ENCODE data around the gene TUT4.

The TUT4 gene

GRCh38 chr1:52404116-52404974 lies 148.5 kb downstream of the TUT4 start, which contains the start of the genes ORC1 and PRPF38A:
Gene ORC1 (minus strand): TSS chr1:52404423. CDS start chr1:52402223, 2,200 bp downstream.
Gene PRPF38A (plus strand): TSS chr1:52404602. CDS start chr1:52404750, 148 bp downstream.
- H3K9me3 ChIP-seq (replicated peaks in 1 of 2; ENCODE audit: control insufficient read depth in 2 of 2, insufficient read depth in 1 of 2, low read depth in 1 of 2, low read length in 2 of 2): peaks cover 0 to 2% of the 10 kb centered on the region in 2 donors
- peaks cover 1 to 8% of the 10 kb centered on the region in 2 donors for H3K4me1 ChIP-seq (ENCODE audit: control insufficient read depth in 2 of 2, insufficient read depth in 1 of 2, low read depth in 1 of 2, low read length in 2 of 2)
- peak within 1 kb of the TSS; percentile 90 for H2AFZ ChIP-seq (ENCODE audit: low read length)
- peak within 1 kb of the TSS; percentile 8 for H3K23ac ChIP-seq (ENCODE audit: low read depth, low read length, poor library complexity)
- no peaks in the 10 kb centered on the region for H3K27me3 ChIP-seq (ENCODE audit: control insufficient read depth in 3 of 3, insufficient read depth in 3 of 3, low read depth in 1 of 3, low read length in 3 of 3)
- peaks cover 27 to 71% of the 10 kb centered on the region in 2 donors for H3K36me3 ChIP-seq (replicated peaks in 1 of 2; ENCODE audit: control insufficient read depth in 2 of 2, insufficient read depth in 2 of 2, low read length in 2 of 2)
- no peak within 1 kb of the TSS for H2BK5ac ChIP-seq (ENCODE audit: low read length)
- H4K91ac ChIP-seq (ENCODE audit: low read depth, low read length, poor library complexity): no peak within 1 kb of the TSS
- H3K4ac ChIP-seq (ENCODE audit: low read length): no peak within 1 kb of the TSS
- H4K8ac ChIP-seq (ENCODE audit: low read depth, low read length): no peak within 1 kb of the TSS
- no peak within 1 kb of the TSS for H2BK12ac ChIP-seq (ENCODE audit: low read length)
- H3K9ac ChIP-seq (ENCODE audit: low read depth, low read length, poor library complexity): peak within 1 kb of the TSS; percentile 81
- H3K27ac ChIP-seq (replicated peaks; ENCODE audit: low read length): peak within 1 kb of the TSS; percentile 68
- H2BK15ac ChIP-seq (ENCODE audit: low read length): no peak within 1 kb of the TSS
- peak within 1 kb of the TSS; percentile 22 for H3K14ac ChIP-seq (ENCODE audit: low read length)
- H3K4me2 ChIP-seq (ENCODE audit: insufficient read depth, low read length, poor library complexity, severe bottlenecking): peak within 1 kb of the TSS; percentile 65
- WGBS, 2 donors (ENCODE audit: extremely low coverage in 2 of 2, insufficient read length in 2 of 2, insufficient replicate concordance in 1 of 2): no CpG with 5 or more reads among the region's 57 CpGs
- H2BK120ac ChIP-seq (ENCODE audit: low read depth, low read length): no peak within 1 kb of the TSS
- H3K4me3 ChIP-seq (ENCODE audit: low read length in 2 of 2): peak within 1 kb of the TSS; percentile 83 to 87
- peak; percentile 95 for DNase-seq (ENCODE audit: low spot score)
- peak within 1 kb of the TSS; percentile 93 for H3K18ac ChIP-seq (ENCODE audit: low read length)
- no peak within 1 kb of the TSS for H2AK5ac ChIP-seq (ENCODE audit: low read depth, low read length)
- peaks cover 2% of the 10 kb centered on the region for H3K79me1 ChIP-seq (ENCODE audit: low read depth, low read length)

GRCh38 chr1:52403566-52404115 lies 149.3 kb downstream of the TUT4 start:
- peak; percentile 26 for DNase-seq (ENCODE audit: low spot score)
- no peak overlapping the region for H2BK120ac ChIP-seq (ENCODE audit: low read depth, low read length)

DNA sequence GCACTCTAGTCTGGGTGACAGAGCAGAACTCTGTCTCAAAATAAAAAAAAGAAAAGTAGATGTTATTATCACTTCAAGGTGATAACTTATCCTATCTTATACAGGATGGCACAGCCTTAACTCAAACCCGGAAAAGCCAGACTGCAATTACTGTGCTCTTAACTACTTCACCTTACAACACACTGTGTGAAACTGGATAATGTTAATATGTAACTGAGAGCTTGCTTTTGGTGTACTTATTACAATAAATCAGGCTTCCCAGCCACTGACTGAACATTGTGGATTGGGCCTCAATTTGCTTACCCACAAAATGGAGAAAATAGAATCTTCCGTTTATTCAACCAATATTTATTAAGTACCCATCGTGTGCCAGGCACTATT lies 150.0 kb downstream of the TUT4 start:
- H3K4ac ChIP-seq (ENCODE audit: low read length): no peak overlapping the region
- H3K23ac ChIP-seq (ENCODE audit: low read depth, low read length, poor library complexity): no peak overlapping the region
- H2BK15ac ChIP-seq (ENCODE audit: low read length): no peak overlapping the region
- H2AK5ac ChIP-seq (ENCODE audit: low read depth, low read length): no peak overlapping the region
- H3K4me3 ChIP-seq (ENCODE audit: low read length in 2 of 2): peak overlapping the region in 1 of 2 donors; percentile 87
- no peak overlapping the region for H2BK12ac ChIP-seq (ENCODE audit: low read length)
- H3K18ac ChIP-seq (ENCODE audit: low read length): no peak overlapping the region
- H2BK5ac ChIP-seq (ENCODE audit: low read length): no peak overlapping the region
- peaks cover 0 to 2% of the 10 kb centered on the region in 2 donors for H3K9me3 ChIP-seq (replicated peaks in 1 of 2; ENCODE audit: control insufficient read depth in 2 of 2, insufficient read depth in 1 of 2, low read depth in 1 of 2, low read length in 2 of 2)
- no peak overlapping the region for H2AFZ ChIP-seq (ENCODE audit: low read length)
- H3K4me2 ChIP-seq (ENCODE audit: insufficient read depth, low read length, poor library complexity, severe bottlenecking): no peak overlapping the region
- no CpG with 5 or more reads among the region's 3 CpGs for WGBS, 2 donors (ENCODE audit: extremely low coverage in 2 of 2, insufficient read length in 2 of 2, insufficient replicate concordance in 1 of 2)
- no peak overlapping the region for H4K8ac ChIP-seq (ENCODE audit: low read depth, low read length)
- H3K36me3 ChIP-seq (replicated peaks in 1 of 2; ENCODE audit: control insufficient read depth in 2 of 2, insufficient read depth in 2 of 2, low read length in 2 of 2): peaks cover 20 to 67% of the 10 kb centered on the region in 2 donors
- peaks cover 1 to 8% of the 10 kb centered on the region in 2 donors for H3K4me1 ChIP-seq (ENCODE audit: control insufficient read depth in 2 of 2, insufficient read depth in 1 of 2, low read depth in 1 of 2, low read length in 2 of 2)
- no peak overlapping the region for H3K9ac ChIP-seq (ENCODE audit: low read depth, low read length, poor library complexity)
- H3K14ac ChIP-seq (ENCODE audit: low read length): no peak overlapping the region
- peaks cover 2% of the 10 kb centered on the region for H3K79me1 ChIP-seq (ENCODE audit: low read depth, low read length)
- H3K27me3 ChIP-seq (ENCODE audit: control insufficient read depth in 3 of 3, insufficient read depth in 3 of 3, low read depth in 1 of 3, low read length in 3 of 3): no peaks in the 10 kb centered on the region
- no peak overlapping the region for H4K91ac ChIP-seq (ENCODE audit: low read depth, low read length, poor library complexity)
- no peak for DNase-seq (ENCODE audit: low spot score)
- H2BK120ac ChIP-seq (ENCODE audit: low read depth, low read length): no peak overlapping the region
- H3K27ac ChIP-seq (replicated peaks; ENCODE audit: low read length): no peak overlapping the region

More at GRCh38 chr1:52403566-52404115, 149.3 kb downstream of the TUT4 start:
- WGBS, 2 donors (ENCODE audit: extremely low coverage in 2 of 2, insufficient read length in 2 of 2, insufficient replicate concordance in 1 of 2): no CpG with 5 or more reads among the region's 16 CpGs
- Histone ChIP-seq H2BK12ac (ENCODE audit: low read length) (no peak overlapping the region), H3K27ac (replicated peaks; ENCODE audit: low read length) (peak overlapping the region; percentile 68), H3K79me1 (ENCODE audit: low read depth, low read length) (peaks cover 2% of the 10 kb centered on the region), H3K4me3 (ENCODE audit: low read length in 2 of 2) (peak overlapping the region; percentile 83 to 87), H3K23ac (ENCODE audit: low read depth, low read length, poor library complexity) (peak overlapping the region; percentile 8), H2BK5ac (ENCODE audit: low read length) (no peak overlapping the region), H3K27me3 (ENCODE audit: control insufficient read depth in 3 of 3, insufficient read depth in 3 of 3, low read depth in 1 of 3, low read length in 3 of 3) (no peaks in the 10 kb centered on the region), H2AFZ (ENCODE audit: low read length) (peak overlapping the region; percentile 90), H2AK5ac (ENCODE audit: low read depth, low read length) (no peak overlapping the region), H3K9ac (ENCODE audit: low read depth, low read length, poor library complexity) (peak overlapping the region; percentile 81), H3K36me3 (replicated peaks in 1 of 2; ENCODE audit: control insufficient read depth in 2 of 2, insufficient read depth in 2 of 2, low read length in 2 of 2) (peaks cover 25 to 70% of the 10 kb centered on the region in 2 donors), H3K9me3 (replicated peaks in 1 of 2; ENCODE audit: control insufficient read depth in 2 of 2, insufficient read depth in 1 of 2, low read depth in 1 of 2, low read length in 2 of 2) (peaks cover 0 to 2% of the 10 kb centered on the region in 2 donors), H3K4ac (ENCODE audit: low read length) (no peak overlapping the region), H2BK15ac (ENCODE audit: low read length) (no peak overlapping the region), H3K18ac (ENCODE audit: low read length) (peak overlapping the region; percentile 93), H3K4me1 (ENCODE audit: control insufficient read depth in 2 of 2, insufficient read depth in 1 of 2, low read depth in 1 of 2, low read length in 2 of 2) (peaks cover 1 to 8% of the 10 kb centered on the region in 2 donors), H3K14ac (ENCODE audit: low read length) (peak overlapping the region; percentile 22), H3K4me2 (ENCODE audit: insufficient read depth, low read length, poor library complexity, severe bottlenecking) (peak overlapping the region; percentile 65), H4K91ac (ENCODE audit: low read depth, low read length, poor library complexity) (no peak overlapping the region), H4K8ac (ENCODE audit: low read depth, low read length) (no peak overlapping the region)

DNA sequence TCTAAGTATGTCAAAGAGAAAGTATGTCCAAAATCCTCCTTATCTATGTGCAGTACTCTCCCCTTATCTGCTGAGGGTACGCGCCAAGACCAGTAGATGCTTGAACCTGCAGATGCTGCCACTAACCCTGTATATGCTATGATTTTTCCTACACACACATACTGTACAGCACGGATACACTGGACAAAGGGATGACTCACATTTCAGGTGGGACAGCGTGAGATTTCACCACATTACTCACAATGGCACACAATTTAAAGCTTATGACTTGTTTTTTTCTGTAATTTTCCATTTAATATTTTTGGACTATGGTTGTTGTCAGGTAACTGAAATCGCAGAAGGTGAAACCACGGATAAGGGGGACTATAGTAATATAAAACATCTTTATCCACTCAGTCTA lies 152.8 kb downstream of the TUT4 start:
- Histone ChIP-seq H3K4me1 (ENCODE audit: control insufficient read depth in 2 of 2, insufficient read depth in 1 of 2, low read depth in 1 of 2, low read length in 2 of 2) (peaks cover 0 to 4% of the 10 kb centered on the region in 2 donors), H4K8ac (ENCODE audit: low read depth, low read length) (no peak overlapping the region), H3K79me1 (ENCODE audit: low read depth, low read length) (peaks cover 2% of the 10 kb centered on the region), H2AK5ac (ENCODE audit: low read depth, low read length) (no peak overlapping the region), H2BK12ac (ENCODE audit: low read length) (no peak overlapping the region), H3K23ac (ENCODE audit: low read depth, low read length, poor library complexity) (no peak overlapping the region), H3K14ac (ENCODE audit: low read length) (no peak overlapping the region), H3K9ac (ENCODE audit: low read depth, low read length, poor library complexity) (no peak overlapping the region), H3K27me3 (ENCODE audit: control insufficient read depth in 3 of 3, insufficient read depth in 3 of 3, low read depth in 1 of 3, low read length in 3 of 3) (no peaks in the 10 kb centered on the region), H3K27ac (replicated peaks; ENCODE audit: low read length) (no peak overlapping the region), H2BK5ac (ENCODE audit: low read length) (no peak overlapping the region), H3K36me3 (replicated peaks in 1 of 2; ENCODE audit: control insufficient read depth in 2 of 2, insufficient read depth in 2 of 2, low read length in 2 of 2) (peaks cover 42 to 72% of the 10 kb centered on the region in 2 donors), H3K4me3 (ENCODE audit: low read length in 2 of 2) (no peak overlapping the region), H3K4ac (ENCODE audit: low read length) (no peak overlapping the region), H4K91ac (ENCODE audit: low read depth, low read length, poor library complexity) (no peak overlapping the region), H3K9me3 (replicated peaks in 1 of 2; ENCODE audit: control insufficient read depth in 2 of 2, insufficient read depth in 1 of 2, low read depth in 1 of 2, low read length in 2 of 2) (peaks cover 0 to 2% of the 10 kb centered on the region in 2 donors), H2AFZ (ENCODE audit: low read length) (no peak overlapping the region), H2BK15ac (ENCODE audit: low read length) (no peak overlapping the region), H3K4me2 (ENCODE audit: insufficient read depth, low read length, poor library complexity, severe bottlenecking) (no peak overlapping the region), H3K18ac (ENCODE audit: low read length) (no peak overlapping the region), H2BK120ac (ENCODE audit: low read depth, low read length) (no peak overlapping the region)
- no peak for DNase-seq (ENCODE audit: low spot score)
- WGBS, 2 donors (ENCODE audit: extremely low coverage in 2 of 2, insufficient read length in 2 of 2, insufficient replicate concordance in 1 of 2): no CpG with 5 or more reads among the region's 6 CpGs

All from neuronal stem cell (in vitro differentiated cells).